HG03175 (cell line): ENCODE measurements around the gene PDK4.
A peak's percentile ranks its signal among the peaks of the same experiment; 100 is the strongest.

ENCODE experiments used
- ATAC-seq: cut with Tn5 transposase; IDR thresholded peaks from one replicate; pipeline ENCODE4 v1.9.1; 2021; ENCODE audit warnings: mild to moderate bottlenecking, moderate library complexity; ENCODE audit not compliant: unreplicated experiment

The PDK4 gene

GRCh38 chr7:95596198-95597063 lies at the start of gene PDK4:
Gene PDK4 (minus strand): TSS chr7:95596516. CDS start chr7:95596293, 223 bp downstream.
- ATAC-seq, result peak; percentile 47

GRCh38 chr7:95642173-95642572 lies 45.9 kb upstream of the PDK4 start:
- no peak for ATAC-seq

- peak; percentile 74 for ATAC-seq
Observed at GRCh38 chr7:95636140-95636940, 40.0 kb upstream of the PDK4 start.

- ATAC-seq, result no peak
Observed at GRCh38 chr7:95632609-95633008, 36.3 kb upstream of the PDK4 start.

- ATAC-seq, result no peak
Observed at GRCh38 chr7:95631527-95631926, 35.2 kb upstream of the PDK4 start.

- no peak for ATAC-seq
Observed at GRCh38 chr7:95630702-95631458, 34.6 kb upstream of the PDK4 start.

GRCh38 chr7:95628831-95629439 lies 32.6 kb upstream of the PDK4 start:
- ATAC-seq, result no peak

GRCh38 chr7:95623788-95624187 lies 27.5 kb upstream of the PDK4 start:
- no peak for ATAC-seq

GRCh38 chr7:95622859-95623258 lies 26.5 kb upstream of the PDK4 start:
- no peak for ATAC-seq

GRCh38 chr7:95622001-95622549 lies 25.8 kb upstream of the PDK4 start:
- ATAC-seq, result no peak

- ATAC-seq, result no peak
Observed at GRCh38 chr7:95621404-95621803, 25.1 kb upstream of the PDK4 start.

- no peak for ATAC-seq
Observed at GRCh38 chr7:95620631-95621030, 24.3 kb upstream of the PDK4 start.

GRCh38 chr7:95619921-95620320 lies 23.6 kb upstream of the PDK4 start:
- peak; percentile 61 for ATAC-seq

GRCh38 chr7:95619517-95619916 lies 23.2 kb upstream of the PDK4 start:
- ATAC-seq, result peak; percentile 16

- ATAC-seq, result no peak
Observed at GRCh38 chr7:95614442-95614940, 18.2 kb upstream of the PDK4 start.

- ATAC-seq, result no peak
Observed at GRCh38 chr7:95611224-95611623, 14.9 kb upstream of the PDK4 start.

- ATAC-seq, result no peak
Observed at GRCh38 chr7:95609277-95609971, 13.1 kb upstream of the PDK4 start.

- ATAC-seq, result peak; percentile 99
Observed at GRCh38 chr7:95608359-95609173, 12.2 kb upstream of the PDK4 start.

GRCh38 chr7:95607561-95607960 lies 11.2 kb upstream of the PDK4 start:
- ATAC-seq, result no peak
